Testis (tissue), 2 donors: Measurements from ENCODE around the gene OPRL1.

Source experiments
- CTCF ChIP-seq, 3 experiments: fragments of 450-650 bp in 2 of 3; fragments of 200-600 bp in 1 of 3; sonication (generic) in 1 of 3; IDR thresholded peaks; one replicate each; pipeline ENCODE4 v1.5.1; 2016 to 2019; ENCODE audit warnings: antibody characterized with exemption in 3 of 3, mild to moderate bottlenecking in 2 of 3, moderate library complexity in 1 of 3
- POLR2A ChIP-seq: fragments of 450-650 bp; IDR thresholded peaks from one replicate; pipeline ENCODE4 v1.6.1; 2017; ENCODE audit warnings: antibody characterized with exemption, mild to moderate bottlenecking, moderate library complexity

DNA sequence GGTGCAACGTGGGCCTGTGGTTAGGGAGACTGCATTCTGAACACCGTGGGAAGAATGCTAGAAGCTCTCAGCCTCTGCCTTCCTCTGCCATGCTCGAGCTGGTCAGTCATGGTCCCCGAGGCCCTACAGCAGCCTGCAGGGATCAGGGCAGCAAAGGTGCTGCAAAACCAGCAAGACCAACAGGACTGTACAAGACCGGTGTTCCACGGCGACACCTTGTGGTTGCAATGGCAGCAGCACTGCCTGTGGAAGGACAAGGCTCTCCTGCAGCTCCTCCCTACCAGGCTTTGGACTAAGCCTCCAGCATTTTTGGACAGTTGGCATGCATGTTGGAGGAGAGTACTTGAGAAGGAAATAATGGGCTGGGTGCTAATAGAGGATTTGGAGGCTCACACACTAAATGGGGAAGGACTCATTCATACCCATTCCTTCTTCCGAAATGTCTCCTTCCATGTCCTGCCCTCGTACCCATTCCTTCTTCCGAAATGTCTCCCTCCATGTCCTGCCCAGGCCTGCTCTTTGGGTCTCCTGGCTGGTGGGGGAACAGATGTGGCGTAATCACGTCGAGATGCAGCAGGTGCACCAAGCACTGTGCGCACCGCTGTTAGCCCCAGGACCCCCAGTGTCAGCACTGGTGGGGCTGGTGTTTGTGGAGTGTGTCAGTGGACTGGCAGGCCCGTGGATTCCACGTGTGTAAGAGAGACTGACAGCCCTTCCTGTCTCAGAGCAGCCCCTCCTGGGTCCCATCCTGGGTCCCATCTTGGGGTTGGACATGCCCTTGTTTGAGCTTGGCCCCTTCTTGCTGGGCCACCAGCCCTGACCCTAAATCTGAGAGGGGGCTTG lies 65.8 kb downstream of the OPRL1 start:
- TF ChIP-seq CTCF (IDR thresholded peaks at IDR 0.05) (no peak), POLR2A (no peak)
